ENCODE data around the gene DYSF.

The DYSF gene

DNA sequence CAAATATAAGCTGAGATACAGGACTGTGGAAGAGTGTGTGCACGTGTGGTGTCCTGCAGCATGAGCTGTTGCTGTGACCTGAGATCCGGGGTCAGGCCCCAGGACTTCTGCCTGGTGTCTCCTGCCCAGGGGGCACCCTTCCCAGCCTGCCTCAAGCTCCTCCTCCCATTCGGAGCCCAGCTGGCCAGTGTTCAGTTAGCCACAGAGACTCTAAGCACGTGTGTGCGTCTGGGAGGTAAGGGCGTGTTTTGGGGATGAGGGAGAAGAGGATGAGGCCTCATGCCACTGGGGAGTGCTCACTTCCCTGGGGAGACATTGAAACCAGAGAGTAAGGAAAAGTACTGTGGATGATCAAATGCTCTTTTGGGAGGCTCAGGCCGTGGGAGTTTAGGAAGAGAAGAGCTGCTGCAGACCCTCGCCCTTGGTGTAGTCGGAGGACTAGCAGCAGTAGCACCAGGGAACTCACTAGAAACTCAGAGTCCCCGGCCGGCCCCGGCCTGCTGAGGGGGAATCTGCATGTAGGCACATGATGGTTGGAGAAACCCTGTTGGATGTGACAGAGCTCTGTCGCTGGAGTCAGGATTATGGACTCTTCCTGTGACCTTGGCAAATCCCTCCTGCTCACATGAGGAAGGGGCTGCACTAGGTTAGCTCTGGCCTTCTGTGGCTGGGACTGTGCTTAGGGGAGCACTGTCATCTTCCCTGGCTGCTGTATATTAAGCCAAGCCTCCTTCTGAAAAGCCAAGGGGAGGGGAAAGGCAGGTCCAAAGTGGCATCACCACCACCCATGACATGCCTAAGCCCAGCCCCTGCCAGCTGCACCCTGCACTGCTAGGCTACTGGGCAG, 231.1 kb downstream of the DYSF start:
- DNase-seq: no peak

DNA sequence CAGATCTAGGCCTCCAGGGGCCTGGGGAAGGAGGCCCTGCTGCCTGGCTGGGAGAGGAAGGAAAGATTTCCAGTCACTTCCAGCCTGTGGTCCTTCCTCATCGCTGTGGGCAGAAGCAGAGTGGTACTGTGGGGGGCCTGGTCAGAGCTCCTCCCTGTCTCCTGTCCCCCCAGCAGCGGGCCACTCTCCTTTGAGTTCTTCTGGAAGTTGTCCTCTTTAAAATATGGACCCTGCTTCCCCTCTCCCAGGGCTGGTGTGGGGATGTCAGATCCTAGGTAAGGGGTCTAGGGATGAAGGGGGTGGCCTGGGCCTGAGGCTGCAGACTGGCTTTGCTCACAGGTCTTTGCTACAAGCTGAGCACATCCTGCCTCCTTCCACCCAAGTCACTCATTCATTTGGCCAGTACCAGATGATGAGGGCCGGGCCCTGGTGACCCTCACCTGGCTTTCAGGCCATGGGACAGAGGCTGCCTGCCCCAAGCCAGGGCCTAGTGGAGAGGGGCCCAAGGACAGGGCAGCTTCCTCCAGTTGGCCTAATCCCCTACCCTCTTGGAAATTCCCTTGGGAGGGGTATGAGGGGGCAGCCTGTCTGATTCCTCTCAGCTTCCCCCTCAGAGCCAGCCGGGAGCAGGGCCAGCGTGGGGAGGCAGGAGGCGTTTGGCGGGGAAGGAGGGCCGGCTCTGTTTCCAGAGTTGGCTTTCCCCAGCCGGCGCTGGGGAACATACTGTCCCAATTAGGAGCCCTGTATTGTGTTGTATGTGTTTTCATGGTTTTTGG, 231.9 kb downstream of the DYSF start:
- DNase-seq: no peak

DNA sequence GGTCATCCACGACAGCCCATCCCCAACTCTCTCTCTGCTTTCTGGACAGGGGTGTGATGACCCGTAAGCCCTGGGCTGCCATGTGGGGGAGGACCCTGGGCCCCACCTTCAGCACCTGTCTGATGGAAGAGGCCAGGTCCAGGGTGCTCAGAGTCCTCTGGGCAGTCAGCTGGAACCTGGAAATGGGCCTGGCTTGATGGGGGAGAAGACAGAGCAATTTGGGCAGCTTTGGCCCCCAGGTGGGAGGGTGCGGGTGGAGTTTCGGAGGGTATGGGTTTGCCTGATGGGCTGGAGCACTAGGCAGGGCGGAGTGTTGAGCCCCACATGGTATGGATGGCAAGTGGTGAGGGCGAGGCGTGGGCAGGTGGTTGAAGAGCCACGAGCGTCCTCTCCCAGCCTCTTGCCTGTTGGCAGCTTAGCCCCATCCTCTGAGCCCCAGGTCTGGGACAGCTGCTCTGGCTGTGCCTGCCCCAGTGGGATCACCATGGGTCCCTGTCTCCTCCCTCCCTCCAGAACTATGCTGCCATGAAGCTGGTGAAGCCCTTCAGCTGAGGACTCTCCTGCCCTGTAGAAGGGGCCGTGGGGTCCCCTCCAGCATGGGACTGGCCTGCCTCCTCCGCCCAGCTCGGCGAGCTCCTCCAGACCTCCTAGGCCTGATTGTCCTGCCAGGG, 232.7 kb downstream of the DYSF start:
- DNase-seq: no peak

DNA sequence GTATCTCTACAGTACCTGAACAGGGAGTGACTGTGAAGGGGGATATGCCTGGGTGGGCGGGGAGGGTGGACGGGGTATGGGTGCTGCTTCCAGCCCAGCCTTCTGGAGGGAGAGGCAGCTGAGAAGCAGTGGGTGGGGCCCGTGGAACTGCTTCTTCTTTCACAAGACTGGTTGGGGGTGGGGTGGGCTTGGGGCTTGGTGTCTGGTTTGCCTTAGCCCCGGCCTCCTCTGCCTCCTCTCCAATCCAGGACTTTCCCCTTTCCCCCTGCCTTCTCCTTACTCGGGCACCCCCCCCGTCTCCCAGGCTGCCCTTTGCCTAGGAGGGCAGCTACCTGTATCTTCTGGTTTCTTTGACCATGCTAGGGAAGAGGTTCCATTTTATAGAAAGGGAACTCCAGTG, 233.4 kb downstream of the DYSF start:
- DNase-seq: no peak

DNA sequence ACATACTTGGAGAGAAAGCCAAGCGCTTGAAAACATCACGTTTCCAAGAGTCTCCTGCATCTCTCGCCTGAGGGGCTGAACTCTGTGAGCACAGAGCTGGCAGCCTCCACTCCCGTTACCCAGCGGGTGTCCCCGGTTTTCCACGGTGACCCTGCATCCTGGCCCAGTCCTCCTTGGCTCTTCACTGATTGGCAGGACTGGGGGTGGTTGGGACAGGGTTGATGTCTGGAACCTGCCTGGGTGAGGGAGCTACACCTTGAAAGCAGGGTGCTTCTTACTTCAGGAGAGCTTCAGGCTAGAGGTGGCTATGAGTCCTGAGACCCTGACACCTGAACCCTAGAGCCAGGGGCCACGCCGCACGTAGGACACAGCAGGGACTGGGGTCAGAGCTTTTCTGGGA, 234.1 kb downstream of the DYSF start:
- no peak for DNase-seq

DNA sequence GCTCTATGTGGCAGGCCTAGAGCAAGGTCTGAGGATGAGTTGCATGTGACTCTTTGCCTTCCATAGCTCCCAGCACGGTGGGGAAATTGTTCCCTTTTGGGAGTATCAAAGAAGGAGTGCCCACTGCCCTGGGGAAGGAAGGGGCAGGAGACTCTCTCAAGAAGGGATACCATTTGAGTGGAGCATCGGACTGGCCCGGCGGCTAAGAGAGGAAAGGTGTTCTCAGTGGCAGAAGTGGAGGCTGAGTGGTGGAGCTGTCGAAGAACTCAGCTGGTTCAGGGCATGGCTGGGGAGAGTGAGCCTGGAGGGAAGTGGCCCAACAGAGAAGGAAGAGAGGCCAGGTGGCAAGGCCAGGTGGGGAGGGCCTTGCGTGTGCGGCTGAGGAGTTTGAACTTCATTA, 235.2 kb downstream of the DYSF start:
- DNase-seq: no peak

DNA sequence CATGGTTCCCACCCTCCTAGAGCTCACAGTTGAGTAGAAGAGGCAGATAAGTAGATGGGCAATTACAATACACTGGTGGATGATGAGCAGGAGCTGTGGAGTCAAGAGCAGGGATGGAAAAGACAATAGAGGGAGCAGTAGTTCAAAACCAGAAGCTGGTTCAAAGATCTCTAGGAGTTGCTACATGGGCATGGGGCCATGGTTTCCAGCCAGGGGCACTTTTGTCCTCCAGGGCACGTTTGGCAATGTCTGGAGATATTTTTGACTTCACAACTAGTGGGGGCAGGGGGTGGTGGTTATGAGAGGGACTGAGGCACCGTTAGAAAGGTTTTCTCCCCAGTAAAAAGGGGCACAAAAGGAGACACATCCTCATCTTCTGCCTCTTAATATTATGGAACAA, 236.0 kb downstream of the DYSF start:
- DNase-seq: no peak

DNA sequence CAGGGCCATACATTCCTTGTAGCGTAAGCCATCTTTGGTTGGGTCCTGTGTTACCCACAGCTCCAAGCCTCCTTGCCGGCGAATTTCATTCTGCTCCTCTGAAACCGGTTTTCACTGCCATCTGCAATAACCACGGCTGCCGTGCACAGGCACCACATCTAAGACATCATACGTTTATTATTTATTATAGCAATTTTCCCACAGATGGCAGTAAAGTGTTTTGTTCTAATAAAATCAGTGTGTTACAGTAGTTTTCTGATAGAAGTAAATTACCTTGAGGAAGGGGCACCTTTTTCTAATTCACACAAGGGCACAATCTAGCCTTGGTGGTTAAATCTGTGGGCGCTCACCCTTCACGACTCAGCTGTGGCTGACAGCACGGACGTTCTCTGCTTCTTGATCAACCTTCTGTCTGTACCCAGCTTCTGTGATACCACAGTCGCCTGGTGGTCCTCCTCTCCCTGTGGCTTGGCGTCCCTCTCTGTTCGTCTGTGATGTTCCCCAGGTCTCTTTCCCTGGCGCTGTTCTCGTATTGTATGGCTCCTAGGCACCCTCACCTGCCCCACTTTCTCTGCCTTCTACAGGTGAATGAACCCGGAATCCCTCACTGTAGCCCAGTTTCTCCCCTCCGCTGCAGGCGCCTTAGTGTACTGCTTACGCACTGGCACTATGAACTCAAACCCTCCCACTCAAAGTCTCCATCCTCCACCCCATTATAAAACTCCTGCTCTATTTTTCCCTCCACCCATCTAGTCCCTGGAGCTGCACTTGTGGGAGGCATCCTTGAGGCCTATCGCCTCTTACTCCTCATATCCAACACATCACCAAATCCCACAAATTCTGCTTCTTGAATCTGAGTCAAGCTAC, 236.8 kb downstream of the DYSF start:
- no peak for DNase-seq

DNA sequence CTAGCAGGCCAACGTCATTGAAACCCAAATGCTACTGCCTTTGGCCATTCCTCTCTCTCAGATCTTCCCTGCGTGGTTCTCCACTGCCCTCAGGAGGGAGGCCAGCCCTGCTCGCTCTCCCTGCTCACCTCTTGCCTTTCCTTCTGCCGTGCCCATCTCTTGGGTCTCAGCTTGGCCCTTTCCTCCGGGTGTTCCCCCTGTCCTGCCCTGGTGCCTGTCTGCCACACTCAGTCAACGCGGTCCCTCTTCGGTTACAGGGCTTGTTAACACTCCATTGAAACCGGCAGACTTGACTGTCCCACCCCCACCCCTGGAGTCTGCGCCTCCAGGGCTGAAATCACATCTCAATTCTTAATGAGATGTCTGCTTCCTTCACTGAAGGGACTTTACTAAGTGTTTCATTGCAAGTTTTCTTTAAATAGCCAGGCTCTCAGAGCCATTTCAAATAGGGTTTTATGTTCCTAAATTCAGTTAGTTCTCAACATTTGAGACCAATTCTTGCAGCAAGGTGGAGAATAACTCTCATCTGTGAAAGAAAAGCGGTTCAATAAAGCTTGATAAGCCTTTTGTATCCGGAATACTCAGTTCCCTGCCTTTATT, 237.6 kb downstream of the DYSF start:
- DNase-seq: no peak

DNA sequence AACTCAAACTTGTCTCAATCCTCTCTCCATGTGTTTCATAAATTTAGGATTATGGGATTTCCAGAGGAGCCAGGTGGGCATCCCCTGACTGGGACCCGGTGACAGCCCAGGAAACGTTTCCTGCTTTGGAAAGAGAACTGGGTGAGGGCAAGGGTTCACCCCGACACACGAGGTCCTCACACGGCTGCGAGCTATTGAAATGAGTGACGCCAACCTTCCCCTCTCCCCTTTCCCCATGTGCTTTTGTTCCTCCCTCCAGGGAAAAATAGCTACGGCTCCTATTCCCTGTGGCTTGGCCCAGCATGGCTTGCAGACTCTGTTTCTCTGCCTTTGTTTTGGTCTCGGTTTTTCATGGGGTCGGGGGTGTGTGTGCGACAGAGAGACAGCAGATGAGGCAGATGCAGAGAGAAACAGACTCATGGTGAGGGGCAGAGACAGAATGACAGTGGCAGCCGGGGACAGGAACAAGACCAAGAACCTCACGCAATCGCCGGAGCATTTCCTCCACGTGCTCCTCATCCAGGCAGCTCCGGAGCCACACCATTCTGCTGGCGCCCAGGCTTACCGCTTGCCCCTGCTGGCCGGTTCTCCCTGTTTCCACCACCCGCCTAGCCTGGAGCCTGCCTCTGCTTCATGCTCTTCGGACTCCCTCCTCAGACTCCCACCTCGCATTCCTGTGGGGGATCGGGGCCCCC, 238.5 kb downstream of the DYSF start:
- DNase-seq: no peak

DNA sequence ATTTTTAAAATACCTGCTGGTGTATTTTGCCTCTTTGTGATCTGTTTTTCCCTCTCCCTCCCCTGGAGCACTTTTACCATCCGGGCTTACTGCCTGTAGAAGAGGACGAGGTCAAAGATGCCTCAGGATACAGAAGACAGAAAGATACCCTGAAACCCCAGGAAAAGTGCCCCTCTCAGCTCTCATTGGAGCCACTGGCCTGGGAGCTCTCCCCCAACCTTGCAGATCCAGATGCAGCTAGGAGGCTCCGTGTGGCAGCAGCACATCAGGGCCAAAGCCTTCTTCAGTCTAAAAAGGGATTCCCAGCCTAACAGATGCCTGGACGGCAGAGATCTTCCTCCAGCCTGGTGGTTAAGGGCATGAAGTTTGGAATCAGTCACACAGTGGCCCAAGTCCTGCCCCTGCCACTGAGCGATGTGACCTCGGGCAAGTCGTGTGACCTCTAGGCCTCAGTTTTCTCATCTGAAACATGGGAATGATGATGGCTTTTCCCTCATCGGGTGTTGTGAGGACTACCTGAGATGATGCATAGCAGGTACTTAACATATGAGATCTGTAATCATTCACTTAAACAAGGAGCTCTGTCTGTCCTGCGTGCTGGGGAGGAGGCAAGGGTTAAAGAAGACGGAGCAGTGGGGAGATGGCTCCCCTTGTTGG, 239.4 kb downstream of the DYSF start:
- no peak for DNase-seq

DNA sequence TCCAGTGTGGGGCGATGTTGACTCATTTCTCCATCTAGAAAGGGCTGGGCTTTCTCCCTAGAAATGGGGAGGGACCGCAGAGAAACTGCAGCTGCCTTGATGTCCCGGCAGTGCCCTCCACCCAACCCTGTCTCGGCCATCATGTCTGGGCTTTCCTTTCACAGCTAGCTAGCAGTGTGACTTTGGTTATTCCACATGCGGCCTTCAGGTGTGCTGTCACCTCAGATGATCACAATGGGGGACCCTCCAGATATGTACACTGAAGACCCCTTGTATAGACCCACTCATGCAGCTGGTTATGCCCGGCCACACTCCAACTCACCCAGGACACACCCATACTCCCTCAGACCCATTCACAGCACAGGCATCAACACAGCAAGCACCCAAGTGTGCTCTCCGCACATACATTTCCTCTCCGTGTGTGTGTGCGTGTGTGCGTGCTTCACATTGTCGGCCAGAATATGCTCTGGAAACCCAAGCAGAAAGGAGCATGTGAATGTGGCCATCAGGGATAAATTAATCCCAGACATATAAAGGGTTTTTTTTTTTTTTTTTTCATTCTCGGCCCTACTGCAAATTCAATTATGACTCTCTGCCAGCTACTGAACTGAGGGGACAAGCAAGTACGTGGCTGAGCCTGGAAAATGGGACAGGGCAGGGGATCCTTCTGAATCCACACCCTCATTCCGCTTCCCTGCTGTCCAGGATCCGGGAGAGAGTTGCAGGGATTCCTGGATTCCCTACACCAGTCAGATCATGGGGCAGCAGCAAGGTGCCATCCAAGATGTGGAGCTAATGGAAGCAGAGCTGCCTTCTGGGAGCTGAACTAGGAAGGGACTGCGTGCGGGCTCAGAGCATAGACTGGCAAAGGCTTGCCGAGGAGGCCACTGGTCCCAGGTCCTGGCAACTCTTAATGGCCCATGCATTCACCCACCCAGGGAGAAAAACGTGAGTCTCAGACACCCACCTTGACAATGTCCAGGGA, 240.2 kb downstream of the DYSF start:
- no peak for DNase-seq

DNA sequence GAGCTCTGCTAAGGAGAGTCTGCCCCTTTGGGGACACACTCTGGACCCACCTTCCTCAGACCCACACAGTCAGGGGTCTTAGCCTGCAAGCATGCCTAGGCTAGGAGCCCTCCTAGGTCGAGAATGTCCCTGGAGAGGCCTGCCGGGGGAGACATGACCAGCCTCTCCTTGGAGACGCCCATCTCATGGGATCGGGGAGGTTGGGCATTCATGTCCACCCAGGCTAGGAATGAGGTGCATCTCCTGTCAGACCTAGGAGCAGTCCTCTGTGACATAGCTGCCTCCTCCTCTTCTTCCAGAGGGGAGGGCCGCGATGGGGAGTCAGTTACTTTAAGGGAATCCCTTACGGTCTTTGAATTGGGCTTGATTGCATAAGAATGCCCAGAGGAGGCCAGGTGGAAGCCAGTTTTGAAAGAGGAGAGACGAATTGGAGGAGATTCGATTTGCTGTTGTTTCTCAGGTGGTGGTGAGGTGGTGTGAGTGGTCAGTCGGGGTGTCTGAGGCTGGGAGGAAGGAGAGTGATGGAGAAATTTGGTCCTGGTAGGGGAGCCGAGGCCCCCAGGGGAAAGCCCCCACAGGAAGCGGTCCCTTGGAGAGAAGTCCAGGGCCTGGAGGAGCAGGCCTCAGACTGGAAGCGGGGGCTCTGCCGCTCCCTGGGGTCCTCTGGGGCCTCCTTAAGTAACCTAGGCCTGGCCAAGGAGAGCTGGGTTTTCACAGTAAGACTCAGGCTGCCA, 241.3 kb downstream of the DYSF start:
- DNase-seq: no peak

DNA sequence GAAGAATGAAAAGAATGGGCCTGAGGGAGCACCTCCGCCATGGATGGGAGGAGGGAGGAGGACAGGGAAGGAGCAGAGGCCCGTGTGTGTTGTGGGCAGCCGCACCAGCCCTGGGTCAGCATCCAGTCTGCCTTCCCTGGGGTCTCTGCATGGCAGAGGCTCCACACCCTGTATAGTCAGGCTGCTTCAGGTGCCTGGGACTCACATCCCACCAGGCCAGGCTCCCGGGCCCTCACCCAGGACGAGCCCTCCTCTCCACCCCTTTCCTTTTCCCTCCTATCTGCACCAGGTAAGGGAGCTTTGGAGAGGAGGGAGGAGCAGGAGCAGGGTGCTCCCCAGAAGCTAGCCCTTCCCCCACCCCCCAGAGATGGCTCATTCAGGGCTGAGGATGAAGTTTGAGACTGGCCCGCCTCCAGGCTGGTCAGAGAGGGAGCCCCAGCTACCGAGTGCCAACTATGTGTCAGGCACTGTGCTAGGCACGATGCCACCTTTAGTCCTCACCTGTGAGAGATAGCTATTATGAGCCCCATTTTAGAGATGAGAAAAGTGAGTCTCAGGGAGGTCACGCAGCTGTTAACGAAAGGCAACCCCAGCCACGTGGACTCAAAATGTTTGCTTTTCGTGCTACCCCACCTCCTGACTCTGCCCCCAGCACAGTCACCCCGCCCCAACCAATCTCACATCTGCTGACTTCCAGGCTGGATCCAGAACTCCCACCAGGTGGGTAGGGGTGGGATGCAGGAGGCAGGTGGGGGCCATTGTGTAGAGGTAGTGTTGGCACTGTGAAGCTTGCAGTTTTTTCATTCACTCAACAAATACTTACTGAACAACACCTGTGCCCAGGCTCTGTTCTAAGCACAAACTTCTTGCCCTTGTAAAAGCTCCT, 242.1 kb downstream of the DYSF start:
- no peak for DNase-seq

DNA sequence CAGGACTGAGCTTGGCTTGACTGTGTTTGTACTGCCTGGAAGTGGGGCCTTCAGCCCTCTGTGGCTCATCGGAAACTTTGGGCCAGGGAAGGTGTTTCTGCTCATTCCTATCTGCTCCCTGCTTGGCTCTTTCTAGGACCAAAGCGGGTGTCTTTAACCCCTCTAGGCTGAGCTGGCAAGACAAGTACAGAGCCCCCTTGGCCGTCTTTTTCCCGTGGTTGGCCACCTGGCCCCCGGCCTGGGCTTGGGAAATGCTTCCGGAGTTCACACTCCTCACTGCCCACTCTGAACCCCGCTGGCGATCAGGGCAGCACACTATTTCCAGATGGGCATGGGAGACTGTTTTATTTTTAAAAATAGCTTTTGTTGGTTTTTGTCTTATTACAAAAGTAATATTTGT, 243.0 kb downstream of the DYSF start:
- no peak for DNase-seq

DNA sequence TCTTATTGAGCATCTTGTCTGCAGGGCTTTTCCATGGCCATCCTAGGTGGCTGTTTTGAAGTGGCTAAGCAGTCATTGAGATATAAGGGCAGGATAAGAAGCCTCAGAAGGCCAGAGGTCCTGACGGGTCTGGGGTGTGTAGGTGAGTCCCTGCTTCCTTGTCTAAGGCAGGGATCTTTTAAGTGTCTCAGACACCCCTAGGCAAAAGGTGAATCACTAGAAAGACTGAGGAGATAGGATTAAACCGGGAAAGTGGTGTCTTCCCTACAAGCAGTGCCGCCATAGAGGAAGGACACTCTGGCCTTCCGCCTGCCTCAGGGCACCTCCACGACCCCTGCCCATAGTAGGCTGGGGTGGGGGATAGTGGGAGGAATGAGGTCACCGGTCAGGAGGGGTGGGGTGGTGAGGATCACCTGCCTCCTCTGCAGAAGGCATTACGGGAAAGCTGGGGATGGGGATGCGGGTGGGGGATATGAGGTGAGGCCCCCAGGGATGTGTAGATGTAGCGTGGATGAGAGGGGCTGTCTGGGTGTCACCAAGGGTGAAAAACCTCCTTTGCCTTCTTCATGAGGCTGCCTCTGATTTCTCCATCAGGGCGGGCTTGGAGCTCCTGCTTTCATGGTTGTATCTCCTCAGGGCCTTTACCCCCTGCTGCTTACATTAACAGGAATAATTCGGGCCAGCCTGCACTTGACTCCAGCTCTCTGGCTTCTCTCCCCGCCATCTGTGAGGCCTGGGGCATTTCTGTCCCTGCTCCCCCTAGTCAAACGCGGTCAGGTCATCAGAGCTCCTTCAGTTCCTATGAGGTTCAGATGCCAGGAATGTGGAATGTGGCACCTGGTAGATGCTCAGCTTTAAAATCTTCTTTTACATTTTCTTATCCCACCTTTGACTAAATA, 244.0 kb downstream of the DYSF start:
- DNase-seq: no peak

DNA sequence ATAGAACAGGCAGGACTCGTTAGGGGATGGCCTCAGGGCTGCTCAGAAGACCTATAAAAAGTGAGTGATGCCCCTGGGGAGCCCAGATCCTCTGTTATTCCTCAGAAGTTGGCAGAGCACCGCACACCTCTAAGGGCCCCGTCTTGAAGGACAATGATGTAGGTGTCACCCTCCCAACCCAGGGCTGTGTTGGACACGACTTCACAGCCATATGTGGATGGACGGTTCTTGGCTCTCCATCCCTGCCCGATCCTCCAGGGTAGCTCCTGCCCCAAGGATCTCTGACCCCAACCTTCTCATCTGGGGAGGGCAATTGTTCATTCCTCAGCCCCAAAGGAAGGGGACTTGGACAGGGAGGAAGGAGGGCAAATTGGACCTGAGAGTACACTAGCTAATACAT, 246.1 kb downstream of the DYSF start:
- no peak for DNase-seq
